NCI-H446 (cell line): Measurements from ENCODE around the gene IL22RA1.

Source experiments
- DNase-seq, 2 experiments: peaks; one replicate each; lab custom pipeline; 2025; lab: John Stamatoyannopoulos, UW

The IL22RA1 gene

DNA sequence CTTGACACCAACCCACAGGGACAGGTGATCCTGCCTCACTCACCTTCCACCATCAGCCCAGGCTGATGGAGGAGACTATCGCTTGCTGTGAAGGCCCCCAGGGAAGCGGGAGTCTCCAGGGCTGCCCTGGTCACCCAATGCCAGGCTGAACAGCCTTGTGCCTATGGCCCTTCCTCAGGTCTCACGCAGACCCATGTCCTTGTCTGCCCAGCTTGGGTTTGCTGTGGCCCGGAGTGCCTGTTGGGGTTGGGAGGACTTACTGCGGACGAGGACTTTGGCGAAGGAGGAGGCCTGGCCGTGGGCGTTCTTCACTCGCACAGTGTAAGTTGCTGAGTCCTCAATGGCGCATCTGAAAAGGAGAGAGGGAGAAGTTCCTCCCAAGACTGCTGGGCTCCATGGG lies 45.3 kb downstream of the IL22RA1 start:
- DNase-seq, result no peak

GRCh38 chr1:24096739-24097103 lies 46.2 kb downstream of the IL22RA1 start:
- no peak for DNase-seq

DNA sequence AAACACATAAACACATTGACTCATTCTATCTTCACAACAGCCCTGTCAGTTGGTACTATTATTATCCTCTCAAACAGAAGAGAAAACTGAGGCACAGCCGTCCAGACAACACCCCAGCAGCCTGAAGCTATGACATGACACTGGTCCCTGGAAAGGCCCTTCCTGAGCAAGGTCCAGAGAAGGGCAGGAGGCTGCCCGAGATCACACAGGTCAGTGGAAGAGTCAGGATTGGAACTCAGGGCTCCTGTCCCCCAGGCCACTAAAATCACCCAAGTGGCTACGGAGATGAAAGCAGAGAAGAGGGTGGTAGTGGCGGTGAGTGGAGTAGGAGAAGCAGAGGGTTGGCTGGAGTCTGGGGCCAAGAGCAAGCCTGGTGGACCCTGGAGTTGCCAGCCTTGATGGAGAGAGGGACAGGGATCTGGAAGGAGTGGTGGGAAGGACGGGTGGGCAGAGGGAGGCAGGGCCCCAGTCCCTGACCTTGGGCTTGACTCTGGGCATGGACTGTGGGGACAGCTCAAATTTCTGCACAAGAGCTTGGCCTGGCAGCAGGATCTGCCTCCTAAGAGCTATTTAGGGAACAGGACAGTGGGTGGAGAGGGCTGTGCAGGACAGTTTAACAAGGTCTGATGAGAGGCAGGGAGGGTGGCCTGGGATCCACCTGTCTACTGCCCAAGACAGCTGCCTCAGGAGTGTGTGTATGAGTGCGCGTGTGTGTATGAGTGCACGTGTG lies 46.8 kb downstream of the IL22RA1 start:
- DNase-seq, result no peak

DNA sequence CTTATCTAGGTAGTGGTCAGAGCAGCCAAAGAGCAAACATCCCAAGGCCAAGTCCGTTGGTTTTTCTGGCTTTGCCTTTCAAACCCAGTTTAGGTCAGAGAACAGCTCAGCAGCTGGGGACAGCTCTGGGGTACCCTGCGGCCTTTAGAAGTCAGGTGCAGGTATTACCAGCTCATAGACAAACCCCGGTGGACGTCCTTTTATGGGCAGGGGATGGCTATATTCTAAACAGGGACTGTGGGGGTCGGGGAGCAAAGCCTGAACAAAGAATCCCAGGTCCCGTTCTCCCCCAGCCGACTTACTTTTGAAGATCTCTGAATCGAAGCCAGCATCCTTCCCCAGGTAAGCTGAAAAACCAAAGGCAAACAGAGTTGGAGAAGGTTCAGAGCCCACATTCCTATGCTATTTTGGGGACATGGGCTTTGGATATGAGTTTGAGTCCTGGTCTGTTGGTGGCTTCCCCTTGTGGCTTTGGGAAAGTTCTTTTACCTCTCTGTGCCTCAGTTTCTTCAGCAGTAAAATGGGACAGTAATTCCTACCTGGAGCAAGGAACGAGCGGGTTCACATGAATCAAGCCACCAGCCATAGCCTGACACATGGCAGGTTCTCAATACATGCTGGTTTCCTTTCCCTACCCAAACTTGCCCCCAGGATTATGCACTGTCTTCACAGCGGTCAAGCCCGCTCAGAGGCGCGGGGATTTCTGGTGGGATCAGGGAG lies 47.6 kb downstream of the IL22RA1 start:
- DNase-seq, result no peak

DNA sequence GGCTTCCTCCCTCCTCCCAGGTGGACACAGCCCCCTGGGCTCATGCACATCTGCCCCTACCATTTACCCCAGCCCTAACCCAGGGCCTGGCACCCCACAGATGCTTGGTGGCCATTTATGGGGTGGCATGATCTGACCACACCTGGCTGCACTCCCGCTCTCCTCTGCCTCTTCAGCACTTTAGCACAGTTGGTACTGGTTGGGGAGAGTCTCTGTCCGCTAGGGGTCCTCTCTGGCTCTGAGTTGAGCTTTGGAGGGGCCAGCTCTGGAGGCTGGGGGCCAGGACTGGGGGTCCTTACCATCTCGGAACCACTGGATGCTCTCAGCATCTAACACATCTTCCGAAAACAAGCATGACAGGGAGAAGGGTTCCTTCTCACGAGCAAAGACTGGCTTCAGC lies 48.4 kb downstream of the IL22RA1 start:
- no peak for DNase-seq

DNA sequence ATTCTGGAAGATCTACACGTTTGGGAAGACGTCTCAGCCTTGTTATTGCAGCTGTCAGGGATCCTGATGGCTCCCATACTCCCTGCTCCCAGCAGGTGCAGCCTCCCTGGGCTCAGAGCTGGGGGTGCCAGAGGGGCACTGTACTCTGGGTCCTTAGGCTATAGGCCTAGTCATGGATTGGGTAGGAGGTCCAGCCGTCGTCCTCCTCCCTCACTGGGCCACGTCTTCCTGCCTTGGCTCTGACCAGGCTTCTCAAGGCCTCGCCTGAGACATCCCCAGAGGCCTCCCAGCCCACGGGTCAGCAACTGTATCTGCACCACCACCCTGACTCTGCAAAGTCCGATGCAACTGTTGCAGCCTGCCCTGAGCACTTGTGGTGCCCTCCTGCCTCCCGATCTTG lies 49.2 kb downstream of the IL22RA1 start:
- no peak for DNase-seq

GRCh38 chr1:24092979-24093378 lies 50.0 kb downstream of the IL22RA1 start:
- no peak for DNase-seq

- DNase-seq, result no peak
Measured at GRCh38 chr1:24091971-24092482, 50.9 kb downstream of the IL22RA1 start.

DNA sequence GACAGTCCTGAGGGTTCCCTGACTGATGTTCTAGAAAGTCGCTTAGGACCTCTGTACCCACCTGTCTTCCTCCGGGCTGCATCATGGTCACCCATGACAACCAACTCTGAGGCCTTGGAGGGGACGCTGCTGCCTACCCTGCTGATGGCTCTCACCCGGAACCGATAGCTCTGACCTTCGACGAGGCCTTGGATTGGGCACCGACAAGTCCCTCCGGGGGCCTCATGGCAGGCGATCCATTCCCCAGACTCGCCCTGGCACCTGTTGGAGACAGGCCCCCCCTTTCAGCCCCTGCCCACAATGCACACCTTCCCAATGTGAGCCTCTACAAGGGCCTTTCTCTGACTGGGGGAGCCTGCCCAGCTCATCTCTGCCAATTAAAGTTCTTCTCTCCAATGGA lies 52.2 kb downstream of the IL22RA1 start:
- DNase-seq, result no peak

- DNase-seq, result no peak
Measured at GRCh38 chr1:24089743-24090555, 53.0 kb downstream of the IL22RA1 start.

DNA sequence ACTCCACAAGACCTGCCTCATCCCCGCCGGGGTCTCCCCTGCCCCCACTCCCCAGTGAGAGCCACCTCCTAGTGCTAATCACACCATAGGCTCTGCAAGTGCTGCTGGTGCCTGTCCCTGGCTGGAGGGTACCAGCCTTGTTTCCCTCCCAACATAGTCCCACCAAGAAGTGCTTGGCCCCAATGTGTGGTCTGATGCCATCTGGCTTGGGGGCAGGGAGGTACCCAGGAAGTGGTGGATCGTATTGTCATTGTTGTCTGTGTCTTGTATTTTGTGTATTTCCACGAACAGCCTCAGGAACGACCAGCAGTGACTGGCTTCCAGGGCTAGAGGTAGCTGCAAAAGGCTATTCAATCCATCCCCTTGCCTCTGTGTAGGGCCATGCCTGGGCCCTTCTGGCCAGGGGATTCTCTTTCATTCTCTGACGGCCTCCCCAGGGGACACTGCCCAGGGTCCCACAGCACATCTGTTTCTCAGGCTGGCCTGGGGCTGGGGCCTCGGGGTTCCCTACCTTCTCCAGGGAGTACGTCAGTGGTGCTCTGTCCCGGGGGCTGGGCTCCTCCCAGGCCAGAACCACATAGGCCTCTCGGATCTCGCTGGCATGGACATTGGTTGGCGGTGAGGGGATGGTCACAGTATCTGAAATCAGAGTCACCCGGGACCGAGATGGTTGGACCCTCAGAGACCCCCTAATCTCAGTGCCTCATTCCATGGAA lies 53.8 kb downstream of the IL22RA1 start:
- DNase-seq, result no peak

- no peak for DNase-seq
Measured at GRCh38 chr1:24086466-24086865, 56.5 kb downstream of the IL22RA1 start.

GRCh38 chr1:24085546-24085945 lies 57.4 kb downstream of the IL22RA1 start:
- DNase-seq, result no peak

- DNase-seq, result no peak
Measured at GRCh38 chr1:24085007-24085406, 57.9 kb downstream of the IL22RA1 start.

DNA sequence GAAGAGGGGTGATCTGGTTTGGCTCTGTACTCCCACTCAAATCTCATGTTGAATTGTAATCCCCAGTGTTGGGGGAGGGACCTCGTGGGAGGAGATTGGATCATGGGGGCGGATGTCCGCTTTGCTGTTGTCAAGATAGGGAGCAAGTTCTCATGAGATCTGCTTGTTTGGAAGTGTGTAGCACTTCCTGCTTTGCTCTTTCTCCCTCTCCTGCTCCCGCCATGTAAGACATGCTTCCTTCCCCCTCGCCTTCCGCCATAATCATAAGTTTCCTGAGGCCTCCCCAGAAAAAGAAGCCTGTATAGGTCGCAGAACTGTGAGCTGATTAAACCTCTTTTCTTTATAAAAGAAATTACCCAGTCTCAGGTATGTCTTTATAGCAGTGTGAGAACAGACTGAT lies 58.9 kb downstream of the IL22RA1 start:
- DNase-seq, result no peak

DNA sequence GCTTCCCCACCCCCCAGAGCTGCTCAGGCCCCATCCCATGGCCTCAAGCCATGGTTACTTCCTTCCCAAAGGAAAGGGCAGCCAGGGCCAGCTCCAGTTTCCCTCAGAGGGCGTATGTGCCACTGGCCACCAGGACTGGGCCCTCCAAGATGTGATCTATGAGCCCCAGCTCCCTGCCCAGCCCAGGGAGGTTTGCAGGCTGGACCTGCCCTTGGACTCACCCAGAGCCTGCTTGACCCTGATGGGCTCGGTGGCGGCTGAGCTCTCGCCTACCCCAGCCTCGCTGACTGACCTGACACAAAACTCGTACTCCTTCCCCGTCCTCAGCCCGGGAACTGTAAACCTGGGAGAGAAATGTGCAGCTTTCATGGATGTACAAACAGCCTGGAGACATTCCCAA lies 60.6 kb downstream of the IL22RA1 start:
- DNase-seq, result no peak

- DNase-seq, result no peak
Measured at GRCh38 chr1:24081190-24081589, 61.8 kb downstream of the IL22RA1 start.

DNA sequence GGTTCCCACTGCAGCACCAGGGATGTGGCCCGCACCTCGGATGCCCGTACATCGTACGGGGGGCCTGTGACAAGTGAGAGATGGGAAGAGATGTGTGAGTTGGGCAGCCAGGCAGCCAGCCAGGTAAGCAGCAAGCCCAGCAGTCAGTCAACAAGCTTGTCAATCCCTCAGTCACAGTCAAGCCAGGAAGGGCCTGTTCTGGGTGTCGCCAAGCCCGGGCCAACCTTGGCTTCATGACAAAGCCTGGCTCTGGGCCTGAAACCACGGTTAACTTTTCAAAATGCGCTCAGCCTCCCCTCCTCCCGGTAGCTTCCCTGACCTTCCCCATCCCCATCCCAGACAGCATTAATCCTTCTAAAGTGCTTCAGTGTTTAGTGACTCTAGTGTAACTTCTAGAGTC lies 62.8 kb downstream of the IL22RA1 start:
- DNase-seq, result no peak

DNA sequence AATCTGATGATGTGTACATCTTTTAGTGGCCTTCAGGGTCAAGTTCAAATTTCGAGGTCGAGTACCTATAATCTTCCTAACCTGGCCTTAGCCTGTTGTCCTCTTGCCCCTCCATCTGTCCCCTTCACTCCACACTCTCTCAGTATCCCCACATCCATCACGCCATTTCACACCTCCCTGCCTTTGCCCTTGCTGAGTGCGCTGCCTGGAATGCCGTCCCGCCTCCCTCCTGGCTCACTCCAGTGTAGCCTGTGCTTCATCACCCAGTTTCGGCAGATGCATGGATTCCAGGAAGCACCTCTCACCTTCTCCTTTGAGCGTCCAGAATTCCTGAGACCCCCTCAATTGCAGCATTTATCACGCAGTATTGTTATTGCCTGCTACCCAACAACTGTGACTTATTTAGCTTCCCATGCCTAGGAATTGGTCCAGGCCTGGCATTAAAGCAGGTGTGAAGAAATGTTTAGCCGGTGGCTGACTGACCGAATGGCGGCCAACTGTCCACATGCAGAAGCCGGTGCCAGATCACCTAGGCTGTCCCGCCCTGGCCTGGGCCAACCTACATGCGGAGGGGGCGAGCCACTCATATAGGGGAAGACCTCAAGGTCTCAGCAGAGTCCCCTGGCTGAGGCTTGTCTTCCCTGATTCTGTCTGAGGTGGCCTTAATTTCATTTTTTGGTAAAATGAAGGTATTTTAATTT lies 65.5 kb downstream of the IL22RA1 start:
- no peak for DNase-seq

DNA sequence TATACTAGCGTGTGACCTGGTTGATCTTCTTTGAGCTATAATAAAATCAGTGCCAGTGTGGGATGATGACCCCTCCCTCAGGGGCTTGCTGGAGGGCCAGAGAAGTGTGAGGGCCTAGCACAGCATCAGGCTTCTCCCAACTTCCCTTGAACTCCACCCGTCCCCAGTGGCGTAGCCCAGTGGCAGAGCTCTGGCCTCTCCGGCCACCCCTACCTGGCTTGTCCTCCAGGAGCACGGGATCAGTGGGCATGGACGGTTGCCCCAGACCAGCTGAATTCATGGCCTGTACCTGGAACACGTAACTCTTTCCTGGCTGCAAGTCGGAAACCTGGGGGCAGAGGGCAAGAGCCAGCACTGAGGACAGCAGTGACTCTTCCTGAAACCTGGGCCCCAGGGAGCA lies 67.0 kb downstream of the IL22RA1 start:
- no peak for DNase-seq

DNA sequence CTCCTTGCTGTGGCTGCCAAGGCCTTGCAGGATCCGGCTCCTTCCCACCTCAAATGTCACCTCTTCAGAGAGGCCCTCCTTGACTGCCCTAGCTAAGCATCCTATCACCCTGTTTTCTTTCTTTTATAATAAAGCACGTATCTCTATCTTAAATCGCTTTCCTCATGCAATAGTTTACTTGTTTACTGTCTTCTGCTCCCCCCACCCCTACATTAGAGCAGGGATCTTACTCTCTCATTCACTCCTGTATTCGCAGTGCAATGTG lies 67.4 kb downstream of the IL22RA1 start:
- no peak for DNase-seq
